ENCODE results near the gene BOD1L1. TPM values are rescaled to one million over a fixed set of nuclear protein-coding genes. Genes with fewer than 3 reads are reported as not detected.

The BOD1L1 gene
- total RNA-seq, 1 experiment from 2014 or later = 18.1 TPM

DNA sequence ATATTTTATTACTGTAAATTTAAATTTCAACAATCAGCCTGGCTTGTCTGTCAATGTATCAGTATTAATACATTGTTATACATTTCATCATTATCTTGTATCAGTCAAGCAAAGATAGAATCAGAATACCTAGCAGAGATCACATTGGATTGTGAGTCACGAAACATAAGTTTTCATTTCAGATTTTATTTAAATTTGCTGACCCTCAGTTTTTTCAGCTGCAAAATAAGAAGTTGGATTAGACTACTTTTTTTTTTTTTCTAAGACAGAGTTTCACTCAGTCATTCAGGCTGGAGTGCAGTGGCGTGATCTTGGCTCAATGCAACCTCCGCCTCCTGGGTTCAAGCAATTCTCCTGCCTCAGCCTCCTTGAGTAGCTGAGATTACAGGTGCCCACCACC, 49.9 kb downstream of the BOD1L1 start:
- DNase-seq (ENCODE audit: low read depth, low spot score) (no peak), ATAC-seq (no peak)
- H3K27ac ChIP-seq (ENCODE audit: low read length) = no peak overlapping the region
- ChIA-PET POLR2A (no interaction called here), CTCF (no interaction called here)
- TF ChIP-seq, protein P1, sequence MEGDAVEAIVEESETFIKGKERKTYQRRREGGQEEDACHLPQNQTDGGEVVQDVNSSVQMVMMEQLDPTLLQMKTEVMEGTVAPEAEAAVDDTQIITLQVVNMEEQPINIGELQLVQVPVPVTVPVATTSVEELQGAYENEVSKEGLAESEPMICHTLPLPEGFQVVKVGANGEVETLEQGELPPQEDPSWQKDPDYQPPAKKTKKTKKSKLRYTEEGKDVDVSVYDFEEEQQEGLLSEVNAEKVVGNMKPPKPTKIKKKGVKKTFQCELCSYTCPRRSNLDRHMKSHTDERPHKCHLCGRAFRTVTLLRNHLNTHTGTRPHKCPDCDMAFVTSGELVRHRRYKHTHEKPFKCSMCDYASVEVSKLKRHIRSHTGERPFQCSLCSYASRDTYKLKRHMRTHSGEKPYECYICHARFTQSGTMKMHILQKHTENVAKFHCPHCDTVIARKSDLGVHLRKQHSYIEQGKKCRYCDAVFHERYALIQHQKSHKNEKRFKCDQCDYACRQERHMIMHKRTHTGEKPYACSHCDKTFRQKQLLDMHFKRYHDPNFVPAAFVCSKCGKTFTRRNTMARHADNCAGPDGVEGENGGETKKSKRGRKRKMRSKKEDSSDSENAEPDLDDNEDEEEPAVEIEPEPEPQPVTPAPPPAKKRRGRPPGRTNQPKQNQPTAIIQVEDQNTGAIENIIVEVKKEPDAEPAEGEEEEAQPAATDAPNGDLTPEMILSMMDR (IDR thresholded peaks at IDR 0.05) = no peak
- TF ChIP-seq, protein P2, sequence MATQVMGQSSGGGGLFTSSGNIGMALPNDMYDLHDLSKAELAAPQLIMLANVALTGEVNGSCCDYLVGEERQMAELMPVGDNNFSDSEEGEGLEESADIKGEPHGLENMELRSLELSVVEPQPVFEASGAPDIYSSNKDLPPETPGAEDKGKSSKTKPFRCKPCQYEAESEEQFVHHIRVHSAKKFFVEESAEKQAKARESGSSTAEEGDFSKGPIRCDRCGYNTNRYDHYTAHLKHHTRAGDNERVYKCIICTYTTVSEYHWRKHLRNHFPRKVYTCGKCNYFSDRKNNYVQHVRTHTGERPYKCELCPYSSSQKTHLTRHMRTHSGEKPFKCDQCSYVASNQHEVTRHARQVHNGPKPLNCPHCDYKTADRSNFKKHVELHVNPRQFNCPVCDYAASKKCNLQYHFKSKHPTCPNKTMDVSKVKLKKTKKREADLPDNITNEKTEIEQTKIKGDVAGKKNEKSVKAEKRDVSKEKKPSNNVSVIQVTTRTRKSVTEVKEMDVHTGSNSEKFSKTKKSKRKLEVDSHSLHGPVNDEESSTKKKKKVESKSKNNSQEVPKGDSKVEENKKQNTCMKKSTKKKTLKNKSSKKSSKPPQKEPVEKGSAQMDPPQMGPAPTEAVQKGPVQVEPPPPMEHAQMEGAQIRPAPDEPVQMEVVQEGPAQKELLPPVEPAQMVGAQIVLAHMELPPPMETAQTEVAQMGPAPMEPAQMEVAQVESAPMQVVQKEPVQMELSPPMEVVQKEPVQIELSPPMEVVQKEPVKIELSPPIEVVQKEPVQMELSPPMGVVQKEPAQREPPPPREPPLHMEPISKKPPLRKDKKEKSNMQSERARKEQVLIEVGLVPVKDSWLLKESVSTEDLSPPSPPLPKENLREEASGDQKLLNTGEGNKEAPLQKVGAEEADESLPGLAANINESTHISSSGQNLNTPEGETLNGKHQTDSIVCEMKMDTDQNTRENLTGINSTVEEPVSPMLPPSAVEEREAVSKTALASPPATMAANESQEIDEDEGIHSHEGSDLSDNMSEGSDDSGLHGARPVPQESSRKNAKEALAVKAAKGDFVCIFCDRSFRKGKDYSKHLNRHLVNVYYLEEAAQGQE (IDR thresholded peaks at IDR 0.05; ENCODE audit: insufficient read depth in 1 of 2, low read depth in 2 of 2, low read length in 1 of 2) = no peak
- TF ChIP-seq TCF7L2 (IDR thresholded peaks at IDR 0.05; ENCODE audit: low read depth, low read length) (no peak), SIN3A (IDR thresholded peaks at IDR 0.05; ENCODE audit: borderline replicate concordance, insufficient read depth, low read depth, low read length) (no peak), POLR2AphosphoS5 (IDR thresholded peaks at IDR 0.05; ENCODE audit: low read depth, low read length) (no peak)
- H3K36me3 ChIP-seq (ENCODE audit: control insufficient read depth, insufficient read depth, low read length) = peaks cover 19% of the 10 kb centered on the region
- in situ Hi-C loops (cut with HindIII; ENCODE audit: low pct_unique_long_range_greater_than_20kb, low sequenced_read_pairs) (no loop called here), intact Hi-C loops (cut with micrococcal nuclease; ENCODE audit: unreplicated experiment) (no loop called here)
- no peaks in the 10 kb centered on the region for H3K4me1 ChIP-seq (ENCODE audit: control insufficient read depth, insufficient read depth, low read length)
- H3K9me3 ChIP-seq (ENCODE audit: control insufficient read depth, insufficient read depth, low read depth, low read length) = no peaks in the 10 kb centered on the region
- no peak overlapping the region for H3K4me3 ChIP-seq (ENCODE audit: low read depth in 2 of 2, low read length in 2 of 2)
- no peaks in the 10 kb centered on the region for H3K27me3 ChIP-seq (ENCODE audit: control insufficient read depth, insufficient read depth, low read length)
- no TSS peak for BruUV-seq (replicated peaks)

DNA sequence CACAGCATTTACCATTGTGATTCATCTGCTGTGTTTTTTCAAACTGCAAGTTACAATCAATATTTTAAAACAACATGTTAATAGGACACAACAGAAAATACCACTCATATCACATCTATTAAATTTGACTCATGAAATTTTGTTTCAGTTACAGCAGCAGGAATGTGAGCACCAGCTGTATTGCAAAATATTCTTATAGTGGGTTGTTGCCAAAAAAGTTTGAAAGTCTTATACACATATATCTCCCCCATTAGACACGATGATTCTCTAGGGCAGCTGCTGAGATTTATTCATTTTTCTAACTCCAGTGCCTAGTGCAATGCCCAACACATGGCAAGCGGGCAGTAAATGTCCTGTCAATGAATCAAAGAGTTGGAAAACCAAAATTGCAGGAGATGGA, 56.6 kb downstream of the BOD1L1 start:
- intact Hi-C loops (cut with micrococcal nuclease; ENCODE audit: unreplicated experiment) (no loop called here), in situ Hi-C loops (cut with HindIII; ENCODE audit: low pct_unique_long_range_greater_than_20kb, low sequenced_read_pairs) (no loop called here)
- ATAC-seq (no peak), DNase-seq (ENCODE audit: low read depth, low spot score) (no peak)
- Histone ChIP-seq H3K9me3 (ENCODE audit: control insufficient read depth, insufficient read depth, low read depth, low read length) (no peaks in the 10 kb centered on the region), H3K27ac (ENCODE audit: low read length) (no peak overlapping the region), H3K36me3 (ENCODE audit: control insufficient read depth, insufficient read depth, low read length) (no peaks in the 10 kb centered on the region), H3K4me3 (ENCODE audit: low read depth in 2 of 2, low read length in 2 of 2) (no peak overlapping the region), H3K27me3 (ENCODE audit: control insufficient read depth, insufficient read depth, low read length) (no peaks in the 10 kb centered on the region), H3K4me1 (ENCODE audit: control insufficient read depth, insufficient read depth, low read length) (no peaks in the 10 kb centered on the region)
- TF ChIP-seq POLR2AphosphoS5 (IDR thresholded peaks at IDR 0.05; ENCODE audit: low read depth, low read length) = no peak
- no peak for TF ChIP-seq SIN3A (IDR thresholded peaks at IDR 0.05; ENCODE audit: borderline replicate concordance, insufficient read depth, low read depth, low read length)
- no peak for TF ChIP-seq TCF7L2 (IDR thresholded peaks at IDR 0.05; ENCODE audit: low read depth, low read length)
- TF ChIP-seq, protein P2 (IDR thresholded peaks at IDR 0.05; ENCODE audit: insufficient read depth in 1 of 2, low read depth in 2 of 2, low read length in 1 of 2) = no peak
- TF ChIP-seq, protein P1 (IDR thresholded peaks at IDR 0.05) = no peak
- POLR2A ChIA-PET = no interaction called here
- CTCF ChIA-PET = no interaction called here
- no TSS peak for BruUV-seq (replicated peaks)
